HepG2 (cell line): ENCODE data around the gene SCN8A.

Source experiments
- CTCF ChIP-seq: sonication (generic); formaldehyde crosslinking; IDR thresholded peaks from 2 replicates; pipeline ENCODE4 v1.5.0; 2020; ENCODE audit warnings: mild to moderate bottlenecking, missing genetic modification reagents, moderate library complexity
- SMAD3 ChIP-seq: sonication (generic); formaldehyde crosslinking; IDR thresholded peaks from 2 replicates; pipeline ENCODE4 v1.4.0; 2020; ENCODE audit warnings: missing genetic modification reagents
- TRIM24 ChIP-seq: sonication (generic); formaldehyde crosslinking; IDR thresholded peaks from 2 replicates; pipeline ENCODE4 v1.8.0; 2022; ENCODE audit warnings: mild to moderate bottlenecking, missing genetic modification reagents

- TF ChIP-seq SMAD3 (CRISPR knock-in tag) (no peak), TRIM24 (CRISPR knock-in tag) (no peak), CTCF (no peak)
Measured at GRCh38 chr12:51744235-51744634, 153.2 kb downstream of the SCN8A start.
